GM19397 (cell line): Measurements from ENCODE around the gene HTRA3.

ENCODE experiments used
- ATAC-seq: cut with Tn5 transposase; IDR thresholded peaks from one replicate; pipeline ENCODE4 v1.9.1; 2021; ENCODE audit warnings: mild to moderate bottlenecking, moderate library complexity; ENCODE audit not compliant: unreplicated experiment

Gene HTRA3

GRCh38 chr4:8306511-8307021, 37.0 kb downstream of the HTRA3 start:
- no peak for ATAC-seq

- no peak for ATAC-seq
These were observed 37.6 kb downstream of the HTRA3 start for GRCh38 chr4:8307121-8307520.

- no peak for ATAC-seq
These were observed 38.2 kb downstream of the HTRA3 start for GRCh38 chr4:8307714-8308113.

- ATAC-seq = no peak
These were observed 38.6 kb downstream of the HTRA3 start for GRCh38 chr4:8308144-8308543.

GRCh38 chr4:8308856-8309771, 39.6 kb downstream of the HTRA3 start:
- no peak for ATAC-seq

GRCh38 chr4:8310306-8310705, 40.8 kb downstream of the HTRA3 start:
- no peak for ATAC-seq

- ATAC-seq = no peak
These were observed 41.8 kb downstream of the HTRA3 start for GRCh38 chr4:8311101-8312068.

GRCh38 chr4:8312069-8312445, 42.5 kb downstream of the HTRA3 start:
- no peak for ATAC-seq

GRCh38 chr4:8312976-8313375, 43.4 kb downstream of the HTRA3 start:
- ATAC-seq = no peak

GRCh38 chr4:8314691-8315255, 45.2 kb downstream of the HTRA3 start:
- no peak for ATAC-seq

- ATAC-seq = no peak
These were observed 46.1 kb downstream of the HTRA3 start for GRCh38 chr4:8315435-8316250.

- ATAC-seq = no peak
These were observed 46.8 kb downstream of the HTRA3 start for GRCh38 chr4:8316251-8316771.

- no peak for ATAC-seq
These were observed 47.4 kb downstream of the HTRA3 start for GRCh38 chr4:8316911-8317351.

- no peak for ATAC-seq
These were observed 47.9 kb downstream of the HTRA3 start for GRCh38 chr4:8317474-8317873.

GRCh38 chr4:8318509-8318908, 49.0 kb downstream of the HTRA3 start:
- ATAC-seq = no peak

GRCh38 chr4:8319061-8319460, 49.5 kb downstream of the HTRA3 start:
- no peak for ATAC-seq

GRCh38 chr4:8319731-8320385, 50.3 kb downstream of the HTRA3 start:
- ATAC-seq = no peak

- no peak for ATAC-seq
These were observed 50.8 kb downstream of the HTRA3 start for GRCh38 chr4:8320386-8320750.

GRCh38 chr4:8321220-8321619, 51.7 kb downstream of the HTRA3 start:
- ATAC-seq = no peak
